Mesenteric fat pad (tissue), 1 donor: ENCODE data around the gene HMGB4. TPM values are rescaled to one million over a fixed set of nuclear protein-coding genes. Genes with fewer than 3 reads are reported as not detected.

ENCODE experiments used
- DNase-seq: peaks from one replicate; pipeline ENCODE4 v3.0.0-alpha.2; 2020; ENCODE audit warnings: low spot score
- total RNA-seq: library from RNA; stranded (reverse); fragmentation: NEBNext Ultra II Directional; extraction: Animal tissue kit (Norgen Biotek cat#: 25700); gene quantifications from one replicate; pipeline ENCODE4 v1.2.1, GENCODE V29; 2021
- donor health status: DM: yes; HTN: yes; CAD: no.

HMGB4 gene
- total RNA-seq, 1 donor from 2014 or later: not detected

DNA sequence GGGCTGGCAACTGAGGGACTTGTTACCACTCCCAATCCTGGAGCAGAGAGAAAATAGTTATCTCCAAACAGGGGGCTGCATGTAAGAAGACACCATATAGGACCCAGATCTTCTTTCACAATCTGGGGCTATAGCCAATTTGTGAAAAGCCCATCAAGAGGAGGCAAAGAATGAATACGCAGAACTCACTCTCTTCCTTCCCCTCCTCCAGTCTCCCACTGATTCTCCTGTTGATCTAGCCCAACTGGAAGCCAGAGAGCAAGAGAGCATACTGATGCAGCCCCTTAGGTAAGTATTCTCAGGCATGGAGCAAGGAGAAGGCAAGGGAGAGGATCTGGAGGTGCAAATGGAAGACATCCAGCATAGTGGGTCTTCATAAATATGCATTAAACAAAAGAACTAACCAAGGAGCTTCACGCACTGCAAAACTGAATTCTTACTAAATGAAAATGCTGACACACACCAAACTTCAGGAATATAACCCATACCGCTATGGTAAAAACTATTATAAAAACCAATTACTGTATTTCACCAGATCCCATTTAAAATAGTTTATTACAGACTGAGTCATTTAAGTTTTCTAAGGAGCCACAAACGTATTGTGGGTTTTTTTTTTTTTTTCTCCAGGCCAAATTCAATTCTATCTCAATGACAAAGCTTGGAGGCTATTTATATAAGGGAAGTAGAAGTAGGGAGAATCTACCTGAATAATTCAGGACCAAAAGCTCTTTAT lies 15.5 kb upstream of the HMGB4 start:
- no peak for DNase-seq

DNA sequence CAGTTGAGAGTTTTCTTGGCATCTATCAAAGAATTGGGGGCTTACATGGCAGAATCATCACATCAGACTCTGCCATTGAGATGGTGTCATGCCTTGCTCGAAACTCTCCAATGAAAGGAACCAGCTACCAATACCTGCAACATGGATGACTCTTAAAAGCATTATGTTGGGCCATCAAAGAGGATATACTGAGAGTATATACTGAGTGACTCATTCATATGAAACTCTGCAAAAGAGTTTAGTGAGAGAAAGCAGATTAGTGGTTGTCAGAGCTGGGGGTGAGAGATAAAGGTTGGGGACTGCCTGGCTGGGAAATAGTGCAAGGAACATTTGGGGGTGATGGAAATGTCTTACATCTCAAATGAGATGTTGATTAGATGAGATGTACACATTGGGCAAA lies 14.7 kb upstream of the HMGB4 start:
- no peak for DNase-seq

DNA sequence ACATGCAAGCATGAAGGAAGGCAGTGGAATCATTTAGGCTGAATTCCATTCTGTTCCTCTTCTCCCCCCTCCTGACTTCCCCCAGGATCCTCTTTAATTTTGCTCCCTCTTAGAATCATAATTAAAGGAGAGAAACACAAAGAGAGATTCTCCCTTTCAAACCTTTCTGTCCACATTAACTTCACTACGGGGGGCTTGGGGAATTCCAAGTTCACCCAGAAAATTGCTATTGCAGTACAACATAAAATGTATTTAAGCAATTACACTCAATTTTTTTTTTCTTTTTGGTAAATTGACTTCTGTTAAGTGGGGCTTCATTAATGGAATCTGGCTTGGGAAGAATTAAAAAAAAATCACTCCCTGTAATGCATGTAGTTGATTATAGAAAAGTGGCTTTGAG lies 13.4 kb upstream of the HMGB4 start:
- no peak for DNase-seq

DNA sequence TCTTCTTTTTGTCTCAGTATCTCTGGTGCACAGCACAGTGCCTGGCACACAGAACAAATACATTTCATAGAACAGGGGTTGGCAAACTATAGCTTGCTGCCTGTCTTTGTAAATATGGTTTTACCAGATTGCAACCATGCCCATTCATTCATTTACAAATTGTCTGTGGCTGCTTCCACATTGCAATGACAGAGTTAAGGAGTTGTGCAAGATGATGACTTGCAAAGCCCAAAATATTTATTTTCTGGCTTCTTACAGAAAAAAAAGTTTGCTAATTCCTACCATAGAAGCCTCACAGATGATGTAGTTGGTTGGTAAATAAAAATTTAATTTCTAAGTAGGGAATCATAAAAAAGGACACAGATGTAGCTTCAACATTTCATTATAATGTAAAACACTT lies 11.2 kb upstream of the HMGB4 start:
- DNase-seq: no peak

DNA sequence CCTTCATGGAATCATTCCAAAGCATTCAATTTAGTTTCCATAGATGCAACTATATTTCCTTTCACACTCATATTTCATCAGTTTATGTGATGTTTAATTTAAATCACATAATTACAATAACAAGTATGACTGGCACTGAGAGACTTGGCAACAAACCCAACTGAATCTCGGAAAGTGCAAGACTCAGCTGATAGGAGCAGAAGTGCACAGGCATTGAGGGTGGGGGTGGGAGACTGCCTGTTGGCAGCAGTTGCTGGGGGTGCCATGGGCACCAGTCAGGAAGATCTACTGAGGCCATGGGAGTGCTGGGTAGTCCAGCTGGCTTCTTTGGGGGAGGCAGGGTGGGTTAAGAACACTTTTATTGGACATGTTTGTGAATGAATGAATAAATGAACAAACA lies 10.4 kb upstream of the HMGB4 start:
- no peak for DNase-seq

DNA sequence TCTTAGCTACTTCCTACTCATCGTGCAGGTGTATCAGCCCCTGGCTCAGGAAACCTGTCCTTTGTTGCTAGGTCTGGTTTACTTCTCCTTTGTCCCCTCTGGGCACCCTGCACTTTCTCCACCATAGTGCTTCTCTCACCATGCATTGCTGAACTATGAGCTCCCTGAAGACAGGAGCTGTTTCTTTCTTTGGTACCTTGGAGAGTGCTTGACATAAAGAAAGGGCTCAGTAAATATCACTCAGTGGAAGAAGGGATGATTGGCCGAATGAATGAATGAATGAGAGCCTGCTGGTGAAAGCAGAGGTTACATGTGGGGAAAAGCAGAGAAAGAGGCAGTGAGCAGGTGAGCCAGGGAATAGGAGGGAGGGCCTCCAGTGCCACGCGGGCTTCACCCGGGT lies 9.8 kb upstream of the HMGB4 start:
- DNase-seq: no peak

DNA sequence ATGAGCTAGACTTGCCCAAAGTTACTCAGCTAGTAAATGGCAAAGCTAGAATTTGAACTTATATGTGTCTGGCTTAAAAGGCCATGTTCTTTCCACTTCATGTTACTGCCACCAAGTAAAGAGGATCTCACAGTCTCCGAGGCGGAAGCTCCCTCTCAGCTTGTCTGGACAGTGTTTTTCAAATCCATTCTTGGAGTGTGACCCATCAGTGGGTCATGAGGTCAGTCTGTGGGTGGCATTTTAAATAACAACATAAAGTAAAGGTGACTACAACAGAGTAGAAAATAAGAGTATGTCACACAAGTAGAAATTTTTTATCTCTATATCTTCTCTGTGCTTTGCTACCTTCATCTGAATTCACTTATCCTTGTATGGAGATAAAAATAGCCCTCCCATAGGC lies 3.2 kb upstream of the HMGB4 start:
- DNase-seq: no peak

DNA sequence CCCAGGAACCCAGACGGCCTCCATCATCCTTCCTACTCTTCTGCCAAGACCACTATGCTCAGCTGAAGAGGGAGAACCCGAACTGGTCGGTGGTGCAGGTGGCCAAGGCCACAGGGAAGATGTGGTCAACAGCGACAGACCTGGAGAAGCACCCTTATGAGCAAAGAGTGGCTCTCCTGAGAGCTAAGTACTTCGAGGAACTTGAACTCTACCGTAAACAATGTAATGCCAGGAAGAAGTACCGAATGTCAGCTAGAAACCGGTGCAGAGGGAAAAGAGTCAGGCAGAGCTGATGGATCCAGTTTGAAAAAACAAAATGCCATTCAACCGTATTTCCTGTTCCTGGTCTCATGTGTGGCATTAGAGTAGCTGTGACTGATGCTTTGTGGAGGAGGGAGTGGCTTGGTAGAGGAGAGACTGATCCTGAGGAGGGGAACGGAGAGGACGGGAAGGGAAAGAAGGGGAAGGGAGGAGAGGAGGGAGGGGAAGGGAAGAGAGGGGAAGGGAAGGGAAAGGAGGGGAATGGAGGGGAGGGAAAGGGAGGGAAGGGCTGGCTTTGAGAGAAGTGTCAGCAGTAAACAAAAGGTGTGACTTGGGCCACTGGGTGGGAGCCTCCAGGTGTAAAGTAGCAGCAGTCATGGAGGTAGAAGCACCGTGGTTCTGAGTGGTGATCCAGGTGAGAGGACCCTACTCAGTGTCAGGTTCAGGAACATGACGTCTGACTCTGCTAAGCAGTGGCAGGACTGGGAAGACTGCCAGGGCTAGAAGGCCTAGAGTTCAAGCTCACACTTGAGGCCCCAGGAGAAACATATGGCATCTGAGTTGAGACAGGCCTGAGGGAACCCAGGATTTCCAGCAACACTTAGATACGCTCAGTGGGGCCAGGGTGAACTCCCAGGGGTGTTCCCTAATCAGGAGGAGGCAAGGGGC lies 846 bp downstream of the HMGB4 start:
- DNase-seq: no peak

DNA sequence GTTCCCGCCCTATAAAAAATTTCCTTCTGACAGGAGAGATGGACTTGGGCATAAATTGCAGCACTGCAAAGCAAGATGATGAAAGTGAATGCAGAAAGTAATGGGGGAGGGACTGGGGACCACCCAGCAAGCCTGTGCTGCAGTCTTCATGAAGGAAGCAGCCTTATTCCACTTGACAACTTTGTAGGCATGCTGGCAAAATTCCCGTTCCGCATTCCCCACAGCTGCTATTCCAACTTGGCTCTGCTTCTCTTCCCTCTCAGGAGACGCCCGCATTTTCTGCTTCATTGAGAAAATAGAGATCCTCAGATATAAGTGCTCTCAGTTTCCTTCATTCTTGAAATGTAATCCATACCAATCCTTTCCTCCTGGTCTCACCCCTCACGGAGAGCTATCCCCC lies 2.4 kb downstream of the HMGB4 start:
- DNase-seq: no peak

DNA sequence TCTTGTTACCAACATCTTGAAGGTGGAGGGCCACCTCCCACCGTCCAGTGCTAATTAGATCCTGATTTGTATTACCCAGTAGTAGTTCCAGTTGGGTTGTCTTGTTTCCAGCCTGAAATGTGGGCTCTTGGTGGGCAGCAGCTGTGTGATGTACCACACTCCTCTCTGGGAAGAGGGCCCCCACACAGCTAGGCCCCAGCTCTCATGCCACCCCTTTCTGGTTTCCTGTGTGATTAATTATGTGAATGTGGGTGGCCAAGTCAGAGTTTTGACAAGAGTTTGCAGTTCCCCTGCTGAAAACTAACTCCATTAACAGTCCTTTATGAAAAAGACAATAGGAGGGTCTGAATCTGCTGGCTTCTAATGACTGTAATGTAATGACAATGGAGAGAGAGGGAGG lies 3.8 kb downstream of the HMGB4 start:
- no peak for DNase-seq

DNA sequence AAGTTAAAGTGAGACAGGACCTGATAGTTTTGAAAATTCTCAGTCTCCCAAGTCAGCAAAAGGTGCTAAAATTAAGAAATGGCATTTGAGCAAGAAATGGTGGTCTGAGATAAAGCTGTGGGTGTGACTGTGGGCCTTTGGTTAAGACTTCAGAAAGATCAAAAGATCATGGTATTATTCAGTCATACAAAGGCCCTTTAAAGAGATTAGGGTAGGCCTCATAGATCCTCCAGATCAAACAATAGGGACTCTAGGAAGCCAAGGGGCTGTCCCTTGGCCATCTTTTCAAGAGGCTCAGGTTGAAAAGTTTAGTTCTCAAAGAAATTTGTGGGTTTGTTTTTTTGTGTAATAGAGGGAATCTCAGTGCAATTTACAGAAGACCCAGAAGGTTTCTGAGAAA lies 8.4 kb downstream of the HMGB4 start:
- DNase-seq: no peak

DNA sequence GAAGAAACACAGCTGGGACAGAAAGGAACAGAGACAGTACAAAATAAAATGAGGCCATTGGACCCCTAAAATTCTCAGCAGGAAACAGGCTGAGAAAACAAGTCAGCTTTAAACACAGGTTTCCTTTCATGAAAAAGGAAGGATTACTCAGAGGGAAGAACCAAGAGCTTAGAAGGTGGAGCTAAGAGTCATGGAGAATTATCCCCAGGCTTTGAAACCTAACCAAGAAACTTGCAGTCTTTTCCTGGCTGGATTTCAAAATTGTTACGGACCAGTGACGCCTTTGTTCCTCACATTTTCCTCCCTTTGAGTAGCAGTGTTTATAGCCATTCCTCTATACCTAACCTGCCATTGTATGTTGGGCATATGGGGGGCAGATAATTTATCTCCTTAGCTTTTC lies 8.8 kb downstream of the HMGB4 start:
- DNase-seq: no peak

DNA sequence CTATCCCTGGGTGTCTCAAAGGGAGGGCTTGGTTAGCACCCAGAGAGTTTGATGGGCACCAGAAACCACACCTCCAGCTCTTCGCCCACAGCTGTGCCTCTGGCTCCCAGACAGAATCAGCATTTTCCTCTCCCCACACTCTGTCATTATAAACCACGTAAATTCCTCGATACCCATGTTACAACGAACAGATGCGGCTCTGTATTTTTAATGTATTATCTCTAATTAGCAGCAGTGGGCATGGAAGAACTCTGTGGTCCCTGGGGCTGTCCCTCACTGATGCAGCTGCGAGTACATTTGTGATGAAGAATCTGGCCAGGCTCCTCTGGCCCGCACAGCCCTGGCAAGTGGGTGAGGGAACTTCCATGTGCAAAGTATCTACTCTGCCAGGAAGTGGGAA lies 10.8 kb downstream of the HMGB4 start:
- DNase-seq: no peak

DNA sequence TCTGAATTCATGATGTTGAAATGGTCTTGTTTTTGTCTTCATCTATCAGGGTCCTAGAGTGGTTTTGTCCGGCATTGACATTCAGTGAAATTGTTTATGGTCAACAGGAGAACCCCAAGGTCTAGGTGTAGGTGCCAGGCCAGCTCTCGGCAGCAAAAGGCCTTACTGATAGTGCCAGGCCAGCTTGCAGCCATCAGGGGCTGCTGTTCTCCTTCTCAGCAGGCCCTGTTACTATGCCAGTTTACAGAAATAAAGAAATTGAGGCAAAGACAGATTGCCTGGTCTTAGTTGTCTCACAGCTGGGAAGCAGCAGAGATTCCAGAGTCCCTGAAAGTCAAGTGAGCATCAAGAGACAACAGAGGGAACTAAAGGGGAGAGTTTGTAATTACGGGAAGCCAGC lies 12.0 kb downstream of the HMGB4 start:
- DNase-seq: no peak

DNA sequence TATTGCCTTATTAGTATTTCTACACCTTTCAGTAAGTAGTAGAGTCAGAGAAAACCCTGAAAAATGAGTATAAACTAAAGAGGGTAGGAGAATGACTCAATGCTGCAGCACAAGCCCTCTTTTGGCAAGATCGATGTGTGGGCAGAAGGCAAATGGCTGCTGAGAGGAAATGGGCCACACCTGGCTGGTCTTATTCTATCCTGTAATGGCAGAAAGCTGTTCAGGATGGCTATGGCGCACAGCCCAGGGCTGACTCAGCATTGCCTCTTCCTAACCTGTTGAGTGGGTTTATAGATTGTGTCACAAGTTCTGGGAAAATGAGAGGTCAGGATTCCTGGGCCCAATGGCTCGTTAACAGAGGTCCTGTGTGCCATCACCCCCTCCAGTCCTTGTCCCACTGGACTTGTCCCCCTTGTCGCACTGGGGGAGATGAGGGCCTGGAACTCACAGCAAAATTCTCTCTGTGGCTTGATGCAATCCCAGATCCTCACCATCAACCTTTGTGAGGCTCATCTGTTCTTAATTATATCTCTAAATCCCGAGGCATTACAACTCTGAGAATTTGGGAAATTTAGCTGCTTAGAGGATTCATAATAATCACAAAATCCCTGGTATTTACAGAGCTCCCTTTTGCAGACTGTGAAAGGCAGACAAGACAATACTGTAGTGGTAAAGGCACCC lies 13.2 kb downstream of the HMGB4 start:
- no peak for DNase-seq

DNA sequence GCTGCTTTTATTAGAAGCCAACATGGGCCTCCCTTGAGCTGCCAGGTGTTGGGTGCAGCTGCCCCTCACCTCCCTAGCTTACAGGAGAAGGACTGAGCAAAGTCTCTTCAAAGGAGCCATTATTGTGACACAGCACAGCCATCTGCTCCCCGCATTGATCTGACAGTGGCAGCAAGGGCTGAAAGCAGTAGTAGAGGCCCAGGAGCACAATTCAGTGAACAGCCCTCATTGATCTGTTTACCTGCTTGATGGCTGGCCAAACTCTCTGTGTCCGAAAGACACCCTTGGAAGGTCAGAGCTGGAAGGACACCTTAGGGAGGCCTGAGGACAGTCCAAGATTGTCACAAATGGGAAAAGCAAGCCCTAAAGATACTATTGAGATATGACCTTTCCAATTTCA lies 14.5 kb downstream of the HMGB4 start:
- DNase-seq: no peak

DNA sequence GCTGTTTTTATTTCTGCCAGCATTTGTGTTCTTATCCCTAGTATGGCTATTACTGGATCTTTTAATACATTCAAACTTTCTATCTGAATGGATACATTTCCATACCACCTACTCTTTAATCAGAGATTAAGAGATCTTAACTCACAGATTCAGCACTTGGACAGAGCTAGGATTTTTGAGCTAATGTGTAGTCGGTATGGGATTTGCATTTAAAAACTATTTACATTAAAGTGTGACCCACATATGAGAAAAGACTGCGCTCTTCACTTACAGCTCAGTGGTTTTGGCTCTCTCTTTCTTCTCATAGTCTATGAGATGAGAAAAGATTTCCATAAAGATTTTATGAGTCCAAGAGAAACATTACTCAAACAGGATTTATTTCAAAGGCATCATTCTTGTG lies 16.4 kb downstream of the HMGB4 start:
- DNase-seq: no peak

DNA sequence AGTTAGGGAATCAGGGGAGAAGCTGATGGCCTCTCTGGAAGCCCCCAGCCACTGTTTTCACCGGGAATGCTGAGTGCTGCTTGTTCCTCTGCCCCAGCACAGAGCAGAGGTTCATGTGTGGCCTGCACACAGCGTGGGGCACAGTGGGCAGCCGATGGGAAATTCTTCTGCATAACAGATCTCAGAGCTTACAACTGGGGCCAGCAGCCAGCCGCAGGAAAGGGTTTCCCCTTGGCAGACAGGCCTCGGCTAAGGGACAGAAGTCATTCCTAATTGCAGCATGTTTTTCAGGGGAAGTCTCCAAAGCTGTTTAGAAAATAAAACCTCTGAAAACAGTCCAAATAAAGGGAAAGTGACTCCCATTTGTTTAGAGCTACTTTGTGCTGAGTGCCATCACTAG lies 22.6 kb downstream of the HMGB4 start:
- DNase-seq: no peak

DNA sequence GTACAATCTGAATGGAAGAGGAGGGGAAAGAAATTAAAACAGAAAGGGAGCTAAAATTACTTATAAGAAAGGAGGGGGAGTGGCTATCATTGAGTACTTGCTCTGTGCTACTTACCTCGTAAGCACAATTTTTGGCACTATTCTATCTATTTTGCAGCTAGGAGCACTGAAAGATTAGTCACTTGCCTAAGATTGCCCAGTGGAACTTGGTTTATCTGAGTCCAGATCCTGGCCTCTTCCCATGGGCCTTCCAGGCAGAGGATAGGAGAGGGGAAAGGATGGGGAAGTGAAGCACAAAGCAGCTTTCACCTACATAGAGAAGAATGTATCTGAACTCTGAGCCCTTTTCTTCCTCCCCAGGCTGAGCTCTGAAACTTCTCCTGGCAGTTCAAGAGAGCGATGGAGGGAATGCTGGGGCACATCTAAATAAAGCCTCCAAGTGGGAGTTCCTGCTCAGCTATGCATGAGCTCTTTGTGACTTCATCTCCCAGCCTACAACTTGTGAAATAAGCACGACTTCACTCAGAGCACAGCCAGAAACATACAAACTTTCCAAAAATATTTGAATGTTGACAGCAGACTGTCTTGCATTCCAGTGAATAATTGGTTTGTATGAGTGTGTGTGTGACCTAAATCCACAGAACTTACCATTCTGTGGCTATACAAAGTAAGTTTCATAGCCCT lies 29.4 kb downstream of the HMGB4 start:
- DNase-seq: no peak

DNA sequence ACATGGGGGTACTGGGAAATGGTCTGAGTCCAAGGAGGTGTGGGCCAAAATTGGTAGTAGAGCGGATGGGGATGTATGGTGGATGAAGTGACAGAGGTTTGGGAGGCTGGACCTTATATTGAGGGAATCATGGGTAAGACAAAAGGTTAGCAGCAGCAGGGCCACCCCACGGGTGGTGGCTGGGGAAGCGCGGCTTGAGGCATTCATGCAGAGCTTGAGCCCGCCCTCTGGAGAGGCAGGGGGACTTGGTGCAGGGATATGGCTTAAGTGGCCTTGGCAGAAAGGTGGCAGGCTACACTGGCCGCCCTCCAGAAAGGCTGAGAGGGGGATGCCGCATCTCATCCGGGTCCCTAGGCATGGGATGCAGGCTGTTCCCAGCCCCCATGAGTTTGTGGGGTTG lies 31.5 kb downstream of the HMGB4 start:
- no peak for DNase-seq

DNA sequence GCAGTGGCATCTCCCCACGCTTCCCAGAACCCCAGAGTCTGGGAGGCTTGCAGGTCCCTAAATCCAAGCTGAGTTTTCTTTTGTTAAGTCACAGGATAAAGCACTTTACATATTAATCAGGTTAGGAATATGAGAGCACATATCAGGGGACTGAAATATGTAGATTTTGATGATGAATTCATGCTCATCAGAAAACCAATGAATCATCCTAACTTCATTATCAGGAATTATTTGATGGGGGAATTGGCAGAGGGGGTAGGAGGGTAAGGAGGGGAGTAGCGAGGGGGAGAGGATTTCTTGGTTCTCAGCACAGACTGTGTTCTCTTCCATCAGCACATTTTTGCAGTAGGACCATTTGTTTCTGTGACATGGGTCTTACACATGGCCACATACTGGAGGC lies 32.1 kb downstream of the HMGB4 start:
- DNase-seq: no peak
